ENCODE measurements around the gene ANKRD34B.

ANKRD34B gene

DNA sequence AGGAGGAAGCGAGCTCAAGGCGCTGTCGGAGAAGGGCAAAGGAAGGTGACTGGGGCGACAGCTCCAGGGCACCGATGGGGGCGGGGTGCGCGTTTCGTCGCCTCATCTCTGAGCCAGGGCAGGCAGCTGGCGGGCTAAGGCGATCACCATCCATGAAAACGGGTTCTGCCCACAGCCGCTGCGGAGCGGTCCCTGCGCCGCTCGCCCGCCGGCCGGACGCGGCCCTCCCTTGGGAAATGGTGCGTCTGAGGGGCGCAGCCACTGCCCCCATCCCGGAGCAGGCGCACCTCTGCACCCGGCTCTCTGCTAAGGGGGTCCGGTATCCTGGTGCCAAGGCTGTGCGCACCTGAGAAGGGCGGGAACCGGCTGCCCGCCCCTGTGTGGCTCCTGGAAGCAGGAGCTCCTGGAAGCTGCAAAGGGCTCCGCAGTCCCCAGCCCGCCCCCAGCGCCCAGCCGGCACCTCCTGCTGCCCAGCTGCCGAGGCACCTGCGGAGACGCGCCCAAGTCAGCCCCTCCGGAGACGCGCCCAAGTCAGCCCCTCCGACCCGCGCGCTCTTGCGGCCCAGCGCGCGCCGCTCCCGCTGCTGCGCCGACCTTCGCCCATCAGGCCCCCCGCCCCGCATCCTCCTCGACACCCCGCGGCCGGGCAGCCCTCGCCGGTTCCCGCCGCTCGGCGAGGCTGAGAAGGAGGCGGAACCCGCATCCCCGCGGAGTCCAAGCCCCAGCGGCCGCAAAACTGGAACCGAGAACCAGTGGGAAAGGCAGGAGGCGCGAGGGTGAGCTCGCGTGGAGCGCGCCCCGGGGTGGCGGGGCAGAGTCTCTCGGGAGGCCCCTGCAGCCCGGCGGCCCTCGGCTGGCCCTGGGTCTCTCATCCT is 757 bp downstream of the ANKRD34B start:
- DNase-seq, result no peak

- DNase-seq, result no peak
Observed at GRCh38 chr5:80568251-80568650, 1.8 kb downstream of the ANKRD34B start.

- DNase-seq, result no peak
Observed at GRCh38 chr5:80566711-80567259, 3.3 kb downstream of the ANKRD34B start.

DNA sequence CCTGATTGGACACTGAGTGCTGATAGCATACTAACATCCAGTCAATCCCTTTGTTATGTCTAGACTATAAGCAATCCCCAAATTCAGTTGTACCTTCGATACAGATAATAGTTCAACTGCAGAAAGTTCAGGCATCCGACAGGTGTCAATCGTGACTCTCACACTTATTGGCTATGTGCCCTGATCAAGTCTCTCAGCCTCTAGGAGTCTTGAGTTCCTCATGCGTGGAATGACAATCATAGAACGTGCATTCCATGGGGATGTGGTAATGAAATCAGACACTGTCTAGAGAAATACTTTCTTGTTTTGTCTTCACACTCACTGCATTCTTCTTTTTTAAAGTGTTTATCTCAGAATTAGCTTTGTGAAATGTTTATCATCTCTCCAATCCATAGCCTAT is 4.8 kb downstream of the ANKRD34B start:
- DNase-seq, result no peak

GRCh38 chr5:80559244-80559643 is 10.8 kb downstream of the ANKRD34B start:
- no peak for DNase-seq

- no peak for DNase-seq
Observed at GRCh38 chr5:80555099-80555498, 15.0 kb downstream of the ANKRD34B start.

DNA sequence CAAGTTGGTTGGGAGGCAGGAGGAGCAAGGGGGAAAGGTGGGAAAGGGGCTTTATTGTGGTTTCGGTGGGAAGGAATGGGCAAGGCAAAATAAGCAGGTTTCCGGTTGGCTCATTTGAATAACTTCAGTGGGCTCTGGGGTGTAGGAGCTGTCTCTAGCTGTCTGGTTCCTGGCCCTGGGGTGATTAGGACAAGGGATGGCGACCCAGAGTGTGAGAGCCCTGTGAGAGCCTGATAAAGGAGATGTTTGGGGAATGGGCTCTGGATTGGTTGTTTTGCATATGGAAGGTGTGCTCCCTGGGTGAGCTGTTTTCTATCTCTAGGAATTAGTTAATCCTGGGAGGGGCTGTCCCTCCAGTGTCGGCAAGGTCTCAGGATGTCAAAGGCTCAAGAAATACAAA is 15.4 kb downstream of the ANKRD34B start:
- no peak for DNase-seq

DNA sequence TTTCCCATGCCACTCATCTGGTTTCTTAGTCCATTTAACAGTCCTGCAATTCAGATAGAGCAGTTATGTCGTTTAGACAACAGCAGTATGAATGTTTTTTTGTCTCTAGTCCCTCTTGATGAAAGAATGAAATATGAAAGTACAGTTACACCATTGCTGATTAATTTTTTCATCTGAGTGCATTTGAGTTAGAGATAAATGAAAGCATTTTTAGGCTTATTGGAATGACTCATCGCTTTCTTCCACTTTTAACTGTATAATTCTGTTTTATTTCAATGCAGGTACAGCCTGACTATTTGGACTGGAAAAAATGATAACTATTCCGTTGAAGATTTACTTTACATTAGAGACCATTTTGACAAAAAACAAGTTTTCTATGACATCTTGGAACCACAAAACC is 28.7 kb downstream of the ANKRD34B start:
- no peak for DNase-seq

DNA sequence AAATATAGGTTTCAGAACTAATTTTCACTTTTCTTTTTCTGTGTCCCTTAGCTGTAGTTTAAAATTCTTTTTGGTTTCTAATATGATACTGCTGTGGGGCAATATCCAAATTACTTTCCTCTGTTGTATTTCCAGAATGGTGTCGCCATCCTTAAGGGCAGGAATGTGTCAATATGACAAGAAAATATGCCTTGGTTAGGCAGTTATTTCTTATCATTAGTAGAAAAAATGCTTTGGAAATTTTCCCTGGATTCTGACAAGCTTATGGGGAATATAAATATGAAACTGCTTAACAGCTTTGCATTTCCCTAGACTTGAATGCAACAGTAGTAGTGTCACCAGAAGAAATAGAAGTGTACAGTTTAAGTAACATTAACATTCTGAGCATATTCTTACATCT is 29.4 kb downstream of the ANKRD34B start:
- no peak for DNase-seq

DNA sequence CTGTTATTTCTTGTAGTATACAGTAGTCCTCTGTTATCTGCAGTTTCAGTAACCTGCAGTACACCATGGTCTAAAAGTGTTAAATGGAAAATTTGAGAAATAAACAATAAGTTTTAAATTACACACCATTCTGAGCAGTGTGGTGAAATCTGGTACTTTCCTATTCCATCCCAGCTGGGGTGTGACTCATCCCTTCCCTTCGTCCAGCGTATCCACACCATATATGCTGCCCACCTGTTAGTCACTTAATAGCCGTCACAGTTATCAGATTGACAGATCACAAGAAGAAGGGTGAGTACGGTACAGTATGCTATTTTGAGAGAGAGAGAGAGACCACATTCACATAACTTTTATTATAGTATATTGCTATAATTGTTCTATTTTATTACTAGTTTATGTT is 53.3 kb downstream of the ANKRD34B start:
- DNase-seq, result no peak

GRCh38 chr5:80509362-80509761 is 60.7 kb downstream of the ANKRD34B start:
- DNase-seq, result no peak

DNA sequence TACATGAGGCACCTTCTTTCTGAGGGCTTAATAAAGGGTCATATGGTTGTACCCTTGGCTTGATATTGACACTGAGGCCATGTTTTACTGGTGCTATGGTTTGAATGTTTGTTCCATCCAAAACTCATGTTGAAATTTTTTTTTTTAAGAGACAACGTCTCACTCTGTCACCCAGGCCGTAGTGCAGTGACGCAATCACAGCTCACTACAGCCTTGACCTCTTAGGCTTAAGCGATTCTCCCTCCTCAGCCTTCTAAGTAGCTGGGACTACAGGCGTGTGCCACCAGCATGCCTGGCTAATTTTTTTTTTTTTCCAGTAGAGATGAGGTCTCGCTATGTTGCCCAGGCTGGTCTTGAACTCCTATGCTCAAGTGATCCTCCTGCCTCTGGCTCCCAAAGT is 61.2 kb downstream of the ANKRD34B start:
- no peak for DNase-seq

DNA sequence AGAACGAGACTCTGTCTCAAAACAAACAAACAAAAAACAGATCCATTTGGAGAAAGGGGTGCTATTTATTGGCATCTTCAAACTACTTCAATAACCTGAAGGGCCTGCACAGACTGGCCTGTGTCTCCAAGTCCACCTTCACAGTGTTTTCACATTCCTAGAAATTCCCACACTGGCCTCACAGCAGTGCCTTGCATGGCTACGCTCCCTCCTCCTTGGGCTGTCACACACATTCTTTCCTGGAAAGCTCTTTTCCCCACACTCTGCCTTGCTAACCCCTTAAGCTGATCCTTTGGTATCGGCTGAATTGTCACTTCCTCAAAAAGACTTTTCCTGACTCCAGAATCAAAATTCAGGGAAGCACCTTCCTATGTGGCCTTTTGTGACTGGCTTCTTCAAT is 62.4 kb downstream of the ANKRD34B start:
- DNase-seq, result no peak
